Fibroblast of mammary gland (primary cell): ENCODE data around the gene DENND4C.

ENCODE experiments used
- DNase-seq: peaks from one replicate; pipeline ENCODE4 v3.0.0-alpha.2; 2010; ENCODE audit warnings: low read depth
- H3K4me3 ChIP-seq: 2 replicates; pipeline ENCODE4 v1.5.1; 2011; ENCODE audit warnings: low read depth, mild to moderate bottlenecking, low read length, moderate library complexity; ENCODE audit not compliant: control insufficient read depth
- TF ChIP-seq, protein P1 (sequence below): conservative IDR thresholded peaks from 2 replicates; pipeline ENCODE4 v1.5.1; 2011; ENCODE audit warnings: low read depth, low read length, inconsistent platforms; ENCODE audit not compliant: control insufficient read depth, insufficient read depth

DENND4C gene

DNA sequence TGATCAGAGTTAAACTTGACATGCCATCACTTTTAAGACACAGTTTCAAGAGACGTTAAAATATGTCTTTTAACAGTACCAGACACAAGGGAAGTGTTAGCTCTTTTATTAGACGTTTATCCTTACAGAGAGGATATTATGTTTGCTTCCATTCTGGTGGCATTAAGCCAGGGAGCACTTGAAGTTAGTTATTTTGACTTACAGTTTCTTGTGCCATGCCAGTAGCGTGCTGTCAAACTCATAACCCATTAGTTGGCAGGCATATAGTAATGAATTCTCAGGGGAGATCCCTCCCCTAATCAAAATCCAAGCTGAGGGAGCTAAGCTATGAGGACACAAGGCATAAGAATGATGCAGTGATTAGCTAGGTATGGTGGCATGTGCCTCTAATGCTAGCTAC lies 83.1 kb downstream of the DENND4C start:
- TF ChIP-seq, protein P1, sequence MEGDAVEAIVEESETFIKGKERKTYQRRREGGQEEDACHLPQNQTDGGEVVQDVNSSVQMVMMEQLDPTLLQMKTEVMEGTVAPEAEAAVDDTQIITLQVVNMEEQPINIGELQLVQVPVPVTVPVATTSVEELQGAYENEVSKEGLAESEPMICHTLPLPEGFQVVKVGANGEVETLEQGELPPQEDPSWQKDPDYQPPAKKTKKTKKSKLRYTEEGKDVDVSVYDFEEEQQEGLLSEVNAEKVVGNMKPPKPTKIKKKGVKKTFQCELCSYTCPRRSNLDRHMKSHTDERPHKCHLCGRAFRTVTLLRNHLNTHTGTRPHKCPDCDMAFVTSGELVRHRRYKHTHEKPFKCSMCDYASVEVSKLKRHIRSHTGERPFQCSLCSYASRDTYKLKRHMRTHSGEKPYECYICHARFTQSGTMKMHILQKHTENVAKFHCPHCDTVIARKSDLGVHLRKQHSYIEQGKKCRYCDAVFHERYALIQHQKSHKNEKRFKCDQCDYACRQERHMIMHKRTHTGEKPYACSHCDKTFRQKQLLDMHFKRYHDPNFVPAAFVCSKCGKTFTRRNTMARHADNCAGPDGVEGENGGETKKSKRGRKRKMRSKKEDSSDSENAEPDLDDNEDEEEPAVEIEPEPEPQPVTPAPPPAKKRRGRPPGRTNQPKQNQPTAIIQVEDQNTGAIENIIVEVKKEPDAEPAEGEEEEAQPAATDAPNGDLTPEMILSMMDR, result no peak
- H3K4me3 ChIP-seq, result no peak overlapping the region
- no peak for DNase-seq

DNA sequence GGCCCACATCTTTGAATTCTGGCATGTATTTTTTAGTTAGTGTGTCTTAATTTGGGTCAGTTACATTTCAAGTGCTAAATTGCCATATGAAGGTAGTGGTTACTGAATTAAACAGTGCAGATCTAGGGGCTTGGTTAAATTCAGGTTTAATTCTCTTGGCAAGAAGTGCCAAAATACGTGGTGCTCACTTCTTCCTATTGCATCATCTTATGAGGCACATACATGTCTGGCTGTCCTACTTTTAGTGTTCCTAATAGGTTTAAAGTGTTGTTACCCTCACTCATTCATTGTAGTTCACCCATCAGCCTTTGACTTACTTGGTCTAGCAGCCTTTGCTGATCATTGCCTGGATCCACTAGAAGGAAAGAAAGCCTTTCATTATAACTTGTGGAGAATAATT lies 90.0 kb downstream of the DENND4C start:
- no peak overlapping the region for H3K4me3 ChIP-seq
- DNase-seq, result peak; percentile 7
- TF ChIP-seq, protein P1, result no peak

DNA sequence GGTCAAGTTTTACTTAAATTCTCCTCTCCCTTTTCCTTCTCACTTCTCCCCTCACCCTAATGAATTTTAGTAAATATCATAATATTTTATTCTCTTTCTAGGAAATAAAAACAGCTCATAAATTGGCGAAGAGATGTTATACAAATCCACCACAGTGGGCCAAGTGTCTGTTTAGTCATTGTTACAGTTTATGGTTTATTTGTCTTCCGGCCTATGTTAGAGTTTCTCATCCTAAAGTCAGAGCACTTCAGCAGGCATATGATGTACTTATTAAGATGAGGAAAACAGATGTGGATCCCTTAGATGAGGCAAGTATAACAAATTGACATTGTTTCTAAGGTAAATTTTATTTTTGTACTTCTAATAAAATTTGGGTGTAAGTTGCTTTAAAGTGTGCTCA lies 101.4 kb downstream of the DENND4C start:
- no peak overlapping the region for H3K4me3 ChIP-seq

DNA sequence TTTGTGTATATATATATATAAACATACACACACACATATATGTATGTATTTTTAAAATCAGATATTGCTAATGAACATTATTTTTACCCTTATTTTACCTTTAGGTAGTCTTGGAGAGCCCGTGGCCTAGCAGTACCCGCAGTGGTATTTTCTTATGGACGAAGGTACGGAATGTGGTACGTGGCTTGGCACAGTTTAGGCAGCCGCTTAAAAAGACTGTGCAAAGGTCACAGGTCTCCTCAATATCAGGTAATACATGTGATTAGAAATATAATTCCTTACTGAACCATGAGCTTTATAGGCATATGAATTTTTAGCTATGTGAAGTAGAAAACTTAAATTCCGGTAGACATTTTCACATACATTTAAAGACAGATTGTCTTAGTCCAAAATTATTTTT lies 105.7 kb downstream of the DENND4C start:
- TF ChIP-seq, protein P1, result no peak
- no peak overlapping the region for H3K4me3 ChIP-seq
- DNase-seq, result no peak

More for the DNA sequence above, 101.4 kb downstream of the DENND4C start:
- peak; percentile 1 for DNase-seq
- TF ChIP-seq, protein P1, result no peak

DNA sequence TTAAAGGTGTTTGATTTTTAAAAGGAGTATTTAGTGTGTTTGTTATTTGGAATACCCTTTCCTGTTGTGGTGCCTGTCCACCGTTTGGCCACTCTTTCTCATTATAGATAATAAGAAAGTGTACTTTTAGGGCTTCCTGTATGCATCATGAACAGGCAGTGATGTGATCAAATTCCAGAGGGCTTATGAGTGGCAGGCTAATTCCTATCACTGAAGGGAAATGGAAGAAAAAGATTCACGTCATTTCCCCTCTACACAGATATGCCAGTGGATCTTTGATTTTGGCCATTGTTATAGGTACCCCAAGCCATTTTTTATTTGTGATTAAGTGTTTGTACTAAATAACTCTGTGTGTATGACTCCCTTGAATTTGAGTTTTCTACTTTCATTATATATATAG lies 112.5 kb downstream of the DENND4C start:
- DNase-seq, result no peak
- TF ChIP-seq, protein P1, result no peak
- H3K4me3 ChIP-seq, result no peak overlapping the region

DNA sequence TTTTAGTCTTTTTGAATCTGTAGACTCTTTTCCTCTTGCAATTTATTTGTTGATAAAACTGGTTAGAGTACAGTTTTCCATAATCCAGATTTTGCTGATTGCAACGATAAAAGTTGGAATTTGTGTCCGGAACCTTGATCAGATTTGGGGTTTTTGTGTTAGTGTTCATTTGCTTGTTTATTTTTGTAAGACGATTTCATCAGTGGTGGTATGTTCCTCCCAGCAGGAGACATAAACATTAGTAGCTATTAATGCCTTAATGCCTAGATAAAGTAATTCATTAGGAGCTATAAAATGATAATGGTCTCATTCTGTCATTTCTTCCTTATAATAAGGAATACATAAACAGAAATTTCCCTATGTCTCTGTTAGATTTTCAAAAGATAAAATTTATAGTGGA lies 128.2 kb downstream of the DENND4C start:
- no peak overlapping the region for H3K4me3 ChIP-seq
- TF ChIP-seq, protein P1, result no peak
- no peak for DNase-seq

DNA sequence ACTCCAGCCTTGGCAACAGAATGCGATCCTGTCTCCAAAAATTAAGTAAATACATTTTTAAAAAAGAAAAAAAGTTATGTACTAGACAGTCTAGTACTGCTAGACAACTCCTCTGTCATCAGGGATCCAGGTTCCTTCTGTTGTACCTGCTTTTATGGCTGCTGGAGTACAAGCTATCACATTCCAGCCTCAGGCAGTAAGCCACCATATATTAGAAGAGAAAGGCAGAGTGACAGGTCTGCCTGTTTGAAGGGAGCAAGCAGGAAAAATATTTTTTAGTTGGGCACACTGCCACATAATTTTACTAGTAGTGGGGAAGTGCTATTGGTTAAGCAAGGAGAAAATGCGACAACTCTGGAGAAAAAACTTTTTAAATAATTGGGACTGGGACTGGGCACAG lies 138.6 kb downstream of the DENND4C start:
- TF ChIP-seq, protein P1, result no peak
- H3K4me3 ChIP-seq, result no peak overlapping the region
- DNase-seq, result no peak
